Heart right ventricle (tissue), 16 donors: Measurements from ENCODE around the gene ADGRG6. TPM values are rescaled to one million over a fixed set of nuclear protein-coding genes. Genes with fewer than 3 reads are reported as not detected.

Experiments
- ATAC-seq, 8 donors: fragments of 200-7000 bp; cut with Tn5 transposase; one replicate each; pipeline ENCODE4 v1.9.1; 2020; ENCODE audit warnings: mild to moderate bottlenecking in 8 of 8, moderate library complexity in 8 of 8, moderate number of reproducible peaks in 1 of 8
- DNase-seq, 2 donors: peaks; one replicate each; pipeline ENCODE4 v3.0.0-alpha.2; 2020
- H3K27ac ChIP-seq, 10 donors: fragments of 200-600 bp; sonication (generic) in 2 of 10; one replicate each; pipeline versions ENCODE4 v1.5.0 to v1.8.0; 2020 to 2022; ENCODE audit warnings: mild to moderate bottlenecking in 3 of 10
- H3K27me3 ChIP-seq, 7 donors: fragments of 200-600 bp; one replicate each; pipeline ENCODE4 v1.8.0; 2021 to 2022; ENCODE audit warnings: mild to moderate bottlenecking in 2 of 7
- H3K36me3 ChIP-seq, 9 donors: fragments of 200-600 bp; sonication (generic) in 1 of 9; one replicate each; pipeline versions ENCODE4 v1.5.0 to v1.8.0; 2020 to 2022; ENCODE audit warnings: mild to moderate bottlenecking in 2 of 9
- H3K4me1 ChIP-seq, 9 donors: fragments of 200-600 bp; sonication (generic) in 1 of 9; one replicate each; pipeline versions ENCODE4 v1.5.0 to v1.8.0; 2020 to 2022; ENCODE audit warnings: mild to moderate bottlenecking in 4 of 9
- H3K4me3 ChIP-seq, 10 donors: fragments of 200-600 bp; sonication (generic) in 2 of 10; one replicate each; pipeline versions ENCODE4 v1.5.0 to v1.8.0; 2020 to 2022; ENCODE audit warnings: mild to moderate bottlenecking in 7 of 10, moderate library complexity in 2 of 10
- H3K9me3 ChIP-seq, 11 donors: fragments of 200-600 bp in 10 of 11; sonication (generic) in 2 of 11; one replicate each; pipeline versions ENCODE4 v1.5.0 to v1.8.0; 2013 to 2022; ENCODE audit warnings: mild to moderate bottlenecking in 2 of 11, control low read depth in 1 of 11, moderate library complexity in 1 of 11
- CTCF ChIP-seq, 9 donors: fragments of 200-600 bp; sonication (generic) in 2 of 9; IDR thresholded peaks; one replicate each; pipeline versions ENCODE4 v1.5.0 to v1.8.0; 2021 to 2022; ENCODE audit warnings: antibody characterized with exemption in 9 of 9, mild to moderate bottlenecking in 5 of 9, moderate library complexity in 1 of 9
- whole genome bisulfite sequencing, 2 donors: extraction: QIAGEN DNeasy Blood & Tissue Kit; methylation state at CpG; one replicate each; pipeline ENCODE4 v1.1.7; 2013; ENCODE audit warnings: inconsistent platforms in 1 of 2; 5-methylcytosine and 5-hydroxymethylcytosine counted together
- intact Hi-C, 10 donors: fragments of 100-400 bp; cut with DNase I; formaldehyde crosslinking; loops; one replicate each; pipeline versions ENCODE4 v1.11.1 to v1.14.2; 2022
- polyA plus RNA-seq, 2 donors: library from polyadenylated mRNA; stranded (reverse); fragments of 200-250 nt; gene quantifications; one replicate each; pipeline ENCODE4 v1.2.3, GENCODE V29; 2013
- total RNA-seq, 10 donors: library from RNA; stranded (reverse); fragmentation: NEBNext Ultra II Directional in 3 of 10; extraction: Animal tissue kit (Norgen Biotek cat#: 25700) in 3 of 10; gene quantifications; one replicate each; pipeline versions ENCODE4 v1.2.1 to v1.2.4, GENCODE V29; 2021 to 2023
- donor health status: Arrhythmogenic right ventricular cardiomyopathy.
- donor health status: ischemic (EF 13 %, LVEDD 7.1; RV severe dilation, severe dysfunction).
- donor health status: healthy with polysubstance abuse.
- donor health status: DM: no; HTN: yes; CAD: no.
- donor health status: DM: no; HTN: no; CAD: no.
- donor health status: ischemic (EF 25% LVEDD 6.9; RV normal size, moderate dysfunction).
- donor health status: ischemic (EF 25% LVEDD 5.7; RV mildly dilated, moderate dysfunction).
- donor health status: healthy.
- donor health status: DM: yes; HTN: yes; CAD: no.
- donor health status: Ischemic cardiomyopathy.
- donor health status: ischemic (EF 35%, LVEDD 5.7; RV mildly dilated, moderate dysfunction).
- donor health status: nonischemic (EF 11% LVEDD 7.7; RV severe dilation, severe dysfunction).
- donor health status: DM: yes; HTN: yes; CAD: no.
- donor health status: PGD.
- donor health status: ischemic (EF 29% LVEDD 5.4; RV normal size, mild dysfunction).
- donor health status: nonischemic (EF 23%, LVEDD 6.1; RV moderate dilation, normal function).

The ADGRG6 gene
- total and polyA plus RNA-seq, 12 donors = 0.93 to 5.9 (median 3.1) TPM

GRCh38 chr6:142476452-142476851 lies 174.6 kb downstream of the ADGRG6 start:
- Histone ChIP-seq H3K36me3 (no peaks in the 10 kb centered on the region), H3K4me1 (no peaks in the 10 kb centered on the region), H3K27ac (peak overlapping the region in 1 of 10 donors; percentile 46), H3K9me3 (no peaks in the 10 kb centered on the region), H3K4me3 (no peak overlapping the region), H3K27me3 (peaks cover 0 to 3% (median 0%) of the 10 kb centered on the region in 7 donors)
- 72 to 73% methylated on average over 2 of the region's 2 CpGs for WGBS, 2 donors
- DNase-seq (peak in 1 of 2 donors; percentile 22), ATAC-seq (peak in 4 of 8 donors; percentile 42 to 73 (median 68))
- intact Hi-C loops = loop anchor here in 9 of 10 donors (5.0 to 10.0 kb wide), 6 partner anchors 208 to 958 kb away; no protein-coding TSS in a partner anchor
- no peak for TF ChIP-seq CTCF (IDR thresholded peaks at IDR 0.05)

- peaks cover 0 to 3% (median 0%) of the 10 kb centered on the region in 7 donors for H3K27me3 ChIP-seq
- H3K4me1 ChIP-seq = no peaks in the 10 kb centered on the region
- no peak overlapping the region for H3K4me3 ChIP-seq
- ATAC-seq (no peak), DNase-seq (no peak)
- intact Hi-C loops = loop anchor here in 9 of 10 donors (5.0 to 10.0 kb wide), 6 partner anchors 207 to 957 kb away; no protein-coding TSS in a partner anchor
- TF ChIP-seq CTCF (IDR thresholded peaks at IDR 0.05) = no peak
- no peaks in the 10 kb centered on the region for H3K9me3 ChIP-seq
- no peaks in the 10 kb centered on the region for H3K36me3 ChIP-seq
- H3K27ac ChIP-seq = no peak overlapping the region
- WGBS, 2 donors = 92 to 94% methylated on average over 2 of the region's 2 CpGs
These were observed 176.3 kb downstream of the ADGRG6 start for GRCh38 chr6:142478117-142478516.

- H3K36me3 ChIP-seq = no peaks in the 10 kb centered on the region
- WGBS, 2 donors = 61 to 65% methylated on average over 4 of the region's 4 CpGs
- intact Hi-C loops = no loop called here
- no peak overlapping the region for H3K4me3 ChIP-seq
- H3K27ac ChIP-seq = no peak overlapping the region
- no peaks in the 10 kb centered on the region for H3K4me1 ChIP-seq
- peaks cover 0 to 3% (median 0%) of the 10 kb centered on the region in 11 donors for H3K9me3 ChIP-seq
- no peak for TF ChIP-seq CTCF (IDR thresholded peaks at IDR 0.05)
- H3K27me3 ChIP-seq = peaks cover 0 to 3% (median 0%) of the 10 kb centered on the region in 7 donors
- ATAC-seq = no peak
- no peak for DNase-seq
These were observed 179.7 kb downstream of the ADGRG6 start for GRCh38 chr6:142481466-142481865.

GRCh38 chr6:142482249-142482648 lies 180.4 kb downstream of the ADGRG6 start:
- H3K27ac ChIP-seq = no peak overlapping the region
- H3K36me3 ChIP-seq = no peaks in the 10 kb centered on the region
- WGBS, 2 donors = 29 to 52% methylated on average over 1 of the region's 1 CpG
- no peak for TF ChIP-seq CTCF (IDR thresholded peaks at IDR 0.05)
- ATAC-seq (no peak), DNase-seq (no peak)
- H3K27me3 ChIP-seq = peaks cover 0 to 3% (median 0%) of the 10 kb centered on the region in 7 donors
- peaks cover 0 to 3% (median 0%) of the 10 kb centered on the region in 11 donors for H3K9me3 ChIP-seq
- no peak overlapping the region for H3K4me3 ChIP-seq
- no peaks in the 10 kb centered on the region for H3K4me1 ChIP-seq
- intact Hi-C loops = no loop called here
